HG03045 (cell line): ENCODE data around the gene CCNB1IP1.
"Not testable (repeated sequence)": the region's sequence is repeated elsewhere in the genome, so short reads cannot be mapped to it uniquely, and the experiment has no call there.

ENCODE experiments used
- ATAC-seq: cut with Tn5 transposase; IDR thresholded peaks from one replicate; pipeline ENCODE4 v1.9.1; 2021; ENCODE audit warnings: mild to moderate bottlenecking, moderate library complexity; ENCODE audit not compliant: unreplicated experiment

The CCNB1IP1 gene, protein sequence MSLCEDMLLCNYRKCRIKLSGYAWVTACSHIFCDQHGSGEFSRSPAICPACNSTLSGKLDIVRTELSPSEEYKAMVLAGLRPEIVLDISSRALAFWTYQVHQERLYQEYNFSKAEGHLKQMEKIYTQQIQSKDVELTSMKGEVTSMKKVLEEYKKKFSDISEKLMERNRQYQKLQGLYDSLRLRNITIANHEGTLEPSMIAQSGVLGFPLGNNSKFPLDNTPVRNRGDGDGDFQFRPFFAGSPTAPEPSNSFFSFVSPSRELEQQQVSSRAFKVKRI

DNA sequence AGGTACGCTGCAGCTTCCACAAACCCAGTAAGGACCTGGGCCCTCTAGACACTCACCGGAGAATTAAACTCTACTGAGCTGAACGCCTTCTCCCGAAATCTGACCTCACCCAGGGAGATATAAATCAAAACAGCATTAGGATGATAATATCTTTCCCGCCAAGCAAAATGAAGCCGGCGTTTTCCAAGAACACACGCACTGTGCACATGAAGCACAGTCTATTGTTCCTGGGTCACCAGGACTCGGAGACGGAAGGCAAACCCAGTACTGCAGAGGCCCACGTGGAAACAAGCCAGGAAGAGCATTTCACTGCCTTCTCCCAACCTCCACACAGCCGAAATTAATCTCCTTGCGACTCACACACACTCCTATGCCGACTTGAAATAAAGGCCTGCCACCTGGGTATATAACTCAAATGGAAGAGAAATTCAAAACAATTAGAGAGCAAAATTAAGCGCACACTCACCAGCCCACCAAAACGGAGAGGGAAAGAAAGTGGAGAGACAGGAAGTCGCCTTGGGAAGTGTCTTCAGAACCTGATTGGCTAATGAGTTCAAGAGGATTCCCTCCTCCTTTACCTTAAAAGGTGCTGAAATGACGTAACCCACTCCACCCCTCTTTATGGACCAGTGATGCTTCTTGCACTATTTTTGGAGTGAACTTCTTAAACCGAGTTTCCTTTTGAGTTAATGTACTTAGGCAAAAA, at the start of gene CCNB1IP1:
TSS of gene CCNB1IP1 (minus strand) at position 492 of the 706 bp plus-strand sequence. CDS start 16,756 bp downstream, outside the sequence.
- ATAC-seq, result peak; percentile 98

DNA sequence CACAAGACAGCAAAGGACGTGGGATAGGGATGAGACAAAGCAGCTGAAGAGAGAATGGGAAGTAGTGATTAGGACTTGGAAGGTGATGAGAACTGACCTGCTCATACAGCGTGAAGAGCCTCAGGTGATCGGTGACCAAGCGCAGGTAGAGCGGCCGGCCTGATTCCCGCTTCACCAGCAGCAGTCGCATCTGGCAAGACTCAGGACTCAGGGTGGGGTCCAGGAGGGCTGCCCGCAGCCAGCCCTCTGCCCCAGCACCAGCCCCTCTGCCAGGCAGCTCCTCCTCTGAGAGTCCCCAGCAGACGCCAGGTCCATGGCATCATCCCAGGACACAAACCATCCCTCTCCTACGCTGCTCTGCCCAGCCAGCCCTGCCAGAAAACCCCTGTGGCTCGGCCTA, 49.4 kb upstream of the CCNB1IP1 start:
- no peak for ATAC-seq

DNA sequence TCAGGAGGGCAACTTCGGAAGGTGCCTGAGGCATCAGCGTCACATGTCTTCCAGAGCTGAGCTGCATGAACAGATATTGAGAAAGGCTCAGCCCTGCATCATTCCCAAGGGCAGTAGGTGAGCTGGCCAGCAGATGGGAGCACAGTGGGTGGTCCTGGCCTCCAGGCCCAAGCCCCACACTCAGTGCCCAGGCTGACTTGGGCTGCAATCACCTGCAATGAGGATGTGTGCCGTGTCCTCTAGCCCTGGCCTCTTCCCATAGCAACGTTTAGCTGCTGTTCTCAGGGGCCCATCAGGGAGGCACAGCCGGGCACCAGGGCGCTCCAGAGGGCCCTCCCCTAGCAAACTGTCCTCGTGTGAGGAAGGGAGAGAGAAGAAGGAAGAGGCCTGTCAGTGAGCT, 48.3 kb upstream of the CCNB1IP1 start:
- ATAC-seq, result no peak

DNA sequence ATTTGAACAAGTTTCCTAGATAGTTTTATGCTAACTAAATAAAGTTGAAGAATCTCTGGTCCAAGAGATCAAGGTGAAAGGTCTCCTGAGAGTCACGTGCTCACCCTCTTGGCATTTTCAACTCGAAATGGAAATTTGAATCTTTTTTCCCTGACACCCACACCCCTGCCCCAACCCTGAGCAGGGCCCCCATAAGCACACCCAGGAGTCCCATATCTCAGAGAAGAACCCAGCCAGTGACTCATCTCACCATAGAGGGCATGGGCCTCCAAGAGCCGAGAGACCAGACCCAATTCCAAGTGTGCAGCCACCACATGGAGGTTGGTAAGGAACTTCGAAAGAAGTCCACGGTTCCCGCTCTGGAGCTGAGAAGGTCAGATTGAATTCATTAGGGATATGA, 47.6 kb upstream of the CCNB1IP1 start:
- ATAC-seq, result no peak

DNA sequence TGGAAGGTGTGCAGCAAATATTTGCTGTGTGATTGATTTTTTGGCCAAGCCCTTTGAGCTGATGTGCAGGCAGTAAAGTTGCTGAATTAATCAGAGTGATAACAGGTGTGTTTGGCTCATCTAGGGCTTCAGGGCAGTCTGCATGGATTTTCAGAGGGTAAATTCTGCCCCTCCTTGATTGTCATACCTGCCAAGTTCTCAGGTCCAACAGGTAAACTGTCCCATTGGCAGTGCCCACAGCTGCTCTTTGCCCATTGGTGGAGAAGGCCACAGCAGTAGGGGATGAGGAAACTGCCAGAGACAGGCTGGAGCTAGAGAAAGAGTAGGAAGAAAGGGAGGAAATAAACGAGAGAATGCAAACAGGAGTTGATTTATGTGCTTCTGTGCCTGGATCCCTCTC, 46.7 kb upstream of the CCNB1IP1 start:
- no peak for ATAC-seq

DNA sequence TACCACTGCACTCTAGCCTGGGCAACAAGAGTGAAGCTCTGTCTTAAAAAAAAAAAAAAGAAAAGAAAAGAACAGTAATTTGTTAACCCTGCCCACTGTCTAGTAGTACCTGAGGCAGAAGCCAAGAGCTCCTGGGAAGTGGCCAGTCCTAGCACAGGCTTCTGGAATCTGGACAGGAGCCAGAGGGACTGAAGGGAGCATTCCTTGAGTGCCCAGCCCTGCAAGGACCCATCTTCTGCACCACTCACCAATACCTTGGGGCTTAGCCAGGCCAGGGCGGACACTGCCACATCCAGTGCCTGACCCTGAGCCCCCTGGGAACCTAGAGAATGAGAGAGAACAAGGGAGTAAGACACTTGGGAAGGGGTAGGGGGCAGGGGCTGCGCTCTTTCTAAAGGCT, 44.1 kb upstream of the CCNB1IP1 start:
- no peak for ATAC-seq

DNA sequence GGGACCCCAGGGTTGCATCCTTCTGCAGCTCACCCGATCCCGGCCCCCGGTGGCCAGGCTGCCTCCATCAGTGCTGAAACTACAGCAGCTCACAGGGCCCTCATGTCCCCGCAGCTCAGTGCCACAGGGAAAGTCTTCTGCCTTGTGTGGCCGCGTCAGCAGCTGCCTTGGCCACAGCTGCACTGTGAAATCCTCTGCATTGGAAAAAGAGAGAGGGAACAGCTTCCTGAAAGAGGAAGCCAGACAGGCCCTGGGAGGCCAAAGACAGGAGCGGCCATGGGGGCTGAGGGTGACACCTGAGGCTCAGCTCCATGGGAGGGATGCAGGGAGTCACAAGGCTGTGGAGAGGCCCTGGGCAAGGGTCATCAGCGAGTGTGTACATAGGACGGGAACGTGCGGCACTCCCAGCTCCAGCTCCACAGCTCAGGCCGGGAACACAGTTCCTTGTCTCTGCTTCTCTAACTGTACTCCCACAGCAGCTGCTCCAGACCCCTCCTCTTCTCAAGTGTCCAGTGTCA, 43.1 kb upstream of the CCNB1IP1 start:
- ATAC-seq, result no peak

DNA sequence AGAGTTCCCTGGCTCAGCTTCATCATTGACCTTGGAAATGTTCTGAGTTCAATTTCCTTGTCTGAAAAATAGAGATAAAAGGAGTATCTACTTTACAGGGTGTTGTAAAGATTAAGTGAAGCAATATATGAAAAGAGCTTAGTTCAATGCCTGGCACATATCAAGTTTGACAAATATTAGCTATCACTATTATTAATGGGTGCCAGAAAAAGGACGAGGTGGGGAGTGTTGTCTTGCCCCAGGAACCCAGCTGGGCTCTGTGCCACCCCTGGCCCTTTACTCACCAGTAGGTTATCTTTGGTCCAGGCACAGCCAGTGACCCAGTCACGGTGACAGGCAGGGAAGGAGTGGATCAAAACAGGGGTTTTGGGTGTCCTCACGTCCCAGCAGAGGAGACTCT, 42.4 kb upstream of the CCNB1IP1 start:
- no peak for ATAC-seq

DNA sequence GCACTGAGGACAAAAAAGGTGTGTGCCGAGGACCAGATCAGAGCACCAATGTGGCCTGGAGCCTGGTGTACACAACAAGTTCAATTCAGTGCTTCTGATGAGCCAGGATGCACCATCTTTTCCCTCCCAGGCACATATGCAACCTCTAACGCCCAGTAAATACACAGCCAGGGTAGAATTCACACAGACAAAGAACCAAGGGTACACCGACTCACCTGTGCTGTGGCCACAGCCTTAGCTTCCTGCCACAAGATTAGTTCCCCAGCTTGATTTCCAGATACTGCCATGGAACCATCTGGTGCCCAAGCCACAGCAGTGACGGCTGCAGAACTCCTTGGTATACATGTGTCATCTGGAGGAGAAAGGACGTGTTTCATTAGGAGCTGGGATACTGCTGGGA, 39.7 kb upstream of the CCNB1IP1 start:
- ATAC-seq, result no peak

DNA sequence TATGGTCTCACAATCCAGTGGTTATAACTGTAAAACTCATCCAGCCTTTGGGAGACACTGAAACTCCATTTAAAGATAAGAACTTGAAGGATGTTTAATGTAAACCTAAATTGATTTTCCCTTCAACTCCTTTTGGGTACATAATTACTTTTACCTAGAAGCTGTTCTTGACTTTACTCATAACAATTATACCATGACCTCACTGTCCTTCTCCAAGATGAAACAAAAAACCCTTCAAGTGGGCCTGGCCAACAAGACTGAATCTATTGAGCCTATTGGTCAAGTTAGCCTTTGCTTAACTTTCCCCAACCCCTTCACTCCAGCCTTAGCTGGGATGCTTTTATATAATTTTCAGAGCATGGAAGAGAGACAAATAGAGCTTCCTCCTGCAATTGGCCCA, 32.8 kb upstream of the CCNB1IP1 start:
- ATAC-seq, result no peak

DNA sequence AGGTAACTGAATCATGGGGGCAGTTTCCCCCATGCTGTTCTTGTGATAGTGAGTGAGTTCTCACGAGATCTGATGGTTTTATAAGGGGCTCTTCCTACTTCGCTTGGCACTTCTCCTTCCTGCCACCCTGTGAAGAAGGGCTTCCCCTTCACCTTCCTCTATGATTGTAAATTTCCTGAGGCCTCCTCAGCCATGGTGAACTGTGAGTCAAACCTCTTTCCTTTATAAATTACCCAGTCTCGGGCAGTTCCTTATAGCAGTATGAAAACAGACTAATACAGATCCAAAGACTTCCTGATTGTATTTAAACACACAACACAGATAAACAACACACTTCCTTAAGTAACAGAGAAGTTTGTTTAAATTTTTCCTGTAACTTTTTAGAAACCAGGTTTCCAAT, 25.4 kb upstream of the CCNB1IP1 start:
- not testable (repeated sequence) for ATAC-seq

DNA sequence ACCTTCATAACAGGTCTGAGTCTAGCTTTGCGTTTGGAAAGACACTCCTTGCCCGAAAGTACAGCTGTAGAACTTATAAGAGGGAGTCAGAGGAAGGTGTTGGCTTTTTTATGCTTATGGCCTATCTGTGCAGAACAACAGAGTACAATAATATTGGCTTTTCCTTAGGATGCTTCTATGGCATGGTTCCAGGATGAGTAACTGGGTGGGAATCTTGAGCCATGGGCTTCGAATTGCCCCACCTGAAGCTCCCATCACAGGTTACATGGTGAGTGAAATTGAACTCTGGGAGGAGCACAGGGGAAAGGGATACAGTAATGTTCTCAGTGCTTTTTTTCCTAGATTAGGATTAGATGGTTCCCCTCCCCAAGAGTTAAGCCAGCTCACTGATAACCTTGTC, 23.3 kb upstream of the CCNB1IP1 start:
- no peak for ATAC-seq

DNA sequence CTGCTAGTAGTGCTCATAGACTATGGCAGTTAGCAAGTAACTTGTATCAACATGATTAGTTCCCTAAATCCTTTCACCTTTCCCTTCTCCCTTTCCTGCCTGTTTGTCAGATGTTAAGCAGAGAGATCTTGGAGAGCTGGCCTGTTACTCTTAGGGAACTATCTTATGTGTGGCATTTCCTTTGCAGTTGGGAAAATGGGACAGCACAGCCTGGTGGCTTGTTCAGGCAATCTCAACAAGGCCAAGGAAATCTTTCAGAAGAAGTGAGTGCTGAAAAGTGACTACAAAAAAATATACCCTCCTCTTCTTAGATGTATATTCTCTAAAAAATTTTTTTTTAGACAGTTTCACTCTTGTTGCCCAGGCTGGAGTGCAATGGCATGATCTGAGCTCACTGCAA, 17.8 kb upstream of the CCNB1IP1 start:
- no peak for ATAC-seq

DNA sequence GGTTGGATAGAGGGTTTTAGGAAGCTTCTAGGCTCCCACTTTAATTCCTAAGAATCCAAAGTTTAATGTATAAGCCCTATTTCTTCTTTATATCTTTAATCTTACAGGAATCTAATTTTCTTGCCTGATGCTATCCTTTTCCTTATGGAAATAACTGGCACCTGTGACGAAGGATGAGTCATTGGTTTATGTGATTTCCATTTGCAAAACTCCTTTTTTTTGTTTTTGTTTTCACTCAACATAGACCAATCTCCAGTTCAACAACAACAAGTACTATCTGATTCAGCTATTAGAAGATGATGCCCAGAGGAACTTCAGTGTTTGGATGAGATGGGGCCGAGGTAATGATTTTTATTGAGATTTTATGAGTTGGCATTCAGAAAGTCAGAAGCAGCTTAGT, 17.2 kb upstream of the CCNB1IP1 start:
- ATAC-seq, result no peak

DNA sequence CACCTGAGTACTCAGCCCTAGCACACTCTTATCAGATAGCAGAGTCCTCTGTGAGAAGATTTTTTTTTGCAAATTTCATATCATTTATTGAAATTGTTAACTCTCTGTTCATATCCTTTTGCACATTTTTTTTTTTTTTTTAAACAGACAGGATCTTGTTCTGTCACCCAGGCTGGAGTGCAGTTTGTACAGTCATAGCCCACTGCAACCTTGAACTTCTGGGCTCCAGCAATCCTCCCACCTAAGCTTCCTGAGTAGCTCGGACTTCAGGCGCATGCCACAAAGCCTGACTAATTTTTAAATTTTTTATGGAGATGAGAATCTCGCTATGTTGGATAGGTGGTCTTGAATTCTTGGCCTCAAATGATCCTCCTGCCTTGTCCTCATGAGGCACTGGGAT, 14.7 kb upstream of the CCNB1IP1 start:
- no peak for ATAC-seq

DNA sequence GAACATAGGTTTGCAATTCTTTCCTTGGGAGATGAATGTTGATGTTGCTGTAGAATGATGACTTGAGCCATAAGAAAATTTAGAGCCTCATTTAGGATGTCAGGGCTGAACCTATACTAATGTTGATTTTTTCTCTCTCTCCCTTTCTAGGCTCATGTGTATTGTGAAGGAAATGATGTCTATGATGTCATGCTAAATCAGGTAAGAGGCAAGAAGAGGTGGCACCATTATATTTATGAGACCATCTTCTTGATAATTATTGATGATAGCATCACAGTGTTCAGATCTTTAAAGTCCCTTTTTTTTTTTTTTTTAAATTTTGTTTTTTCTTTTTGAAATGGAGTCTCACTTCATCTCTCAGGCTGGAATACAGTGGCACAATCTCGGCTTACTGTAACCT, 13.6 kb upstream of the CCNB1IP1 start:
- no peak for ATAC-seq

DNA sequence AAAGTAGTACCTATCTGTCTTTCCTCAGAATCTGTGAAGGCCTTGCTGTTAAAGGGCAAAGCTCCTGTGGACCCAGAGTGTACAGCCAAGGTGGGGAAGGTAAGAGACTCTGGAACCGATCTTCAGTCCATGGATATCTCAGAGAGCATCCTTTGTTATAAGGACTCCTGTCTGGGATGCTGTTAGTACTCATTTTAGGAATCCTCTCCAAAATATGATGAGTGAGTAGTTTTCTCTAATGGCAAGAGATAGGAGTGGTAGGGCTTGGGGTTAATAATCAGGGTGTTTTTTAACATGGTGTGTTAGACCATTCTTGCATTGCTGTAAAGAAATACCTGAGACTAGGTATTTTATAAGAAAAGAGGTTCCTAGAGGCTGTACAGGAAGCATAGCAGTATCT, 12.3 kb upstream of the CCNB1IP1 start:
- no peak for ATAC-seq

DNA sequence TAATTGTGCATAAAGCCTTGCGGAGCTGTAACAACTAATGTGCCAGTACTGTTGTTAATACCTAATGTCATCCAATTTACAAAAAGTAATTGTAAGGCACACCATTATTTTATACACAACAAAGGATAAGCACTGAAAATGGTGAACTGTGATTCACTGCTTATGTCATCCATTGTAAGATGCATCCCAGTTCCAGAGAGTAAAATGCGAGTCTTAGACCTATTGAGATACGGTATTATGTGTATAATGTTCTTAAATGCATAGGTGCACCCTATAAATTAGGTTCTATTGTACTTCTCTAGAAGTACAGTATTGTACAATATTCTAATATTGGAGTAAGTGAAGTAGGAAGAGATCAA, 10.8 kb upstream of the CCNB1IP1 start:
- ATAC-seq, result no peak

DNA sequence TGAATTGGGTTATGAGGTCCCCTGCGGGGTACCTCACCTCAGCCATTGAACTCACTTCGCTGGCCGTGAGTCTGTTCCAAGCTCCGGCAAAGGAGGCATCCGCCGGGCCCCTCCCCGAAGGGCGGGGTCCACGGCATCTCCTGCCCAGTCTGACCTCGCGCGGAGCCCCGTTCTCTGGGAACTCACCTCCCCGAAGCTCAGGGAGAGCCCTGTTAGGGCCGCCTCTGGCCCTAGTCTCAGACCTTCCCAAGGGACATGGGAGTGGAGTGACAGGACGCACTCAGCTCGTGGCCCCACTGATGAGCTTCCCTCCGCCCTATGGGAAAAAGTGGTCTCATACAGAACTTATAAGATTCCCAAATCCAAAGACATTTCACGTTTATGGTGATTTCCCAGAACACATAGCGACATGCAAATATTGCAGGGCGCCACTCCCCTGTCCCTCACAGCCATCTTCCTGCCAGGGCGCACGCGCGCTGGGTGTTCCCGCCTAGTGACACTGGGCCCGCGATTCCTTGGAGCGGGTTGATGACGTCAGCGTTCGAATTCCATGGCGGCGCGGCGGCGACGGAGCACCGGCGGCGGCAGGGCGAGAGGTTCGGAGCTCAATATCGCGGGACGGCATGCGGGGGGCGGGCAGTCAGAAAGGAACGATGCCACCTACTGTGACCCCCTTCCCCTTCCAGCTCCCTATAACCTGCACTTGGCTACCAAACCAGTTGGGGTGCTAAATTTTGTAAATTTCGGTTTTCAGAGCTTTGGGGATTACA, 10.2 kb upstream of the CCNB1IP1 start, which contains the start of gene PARP2:
TSS of gene PARP2 (plus strand) at position 544 of the 770 bp plus-strand sequence. CDS start at position 551, 7 bp downstream.
- ATAC-seq, result peak; percentile 93

DNA sequence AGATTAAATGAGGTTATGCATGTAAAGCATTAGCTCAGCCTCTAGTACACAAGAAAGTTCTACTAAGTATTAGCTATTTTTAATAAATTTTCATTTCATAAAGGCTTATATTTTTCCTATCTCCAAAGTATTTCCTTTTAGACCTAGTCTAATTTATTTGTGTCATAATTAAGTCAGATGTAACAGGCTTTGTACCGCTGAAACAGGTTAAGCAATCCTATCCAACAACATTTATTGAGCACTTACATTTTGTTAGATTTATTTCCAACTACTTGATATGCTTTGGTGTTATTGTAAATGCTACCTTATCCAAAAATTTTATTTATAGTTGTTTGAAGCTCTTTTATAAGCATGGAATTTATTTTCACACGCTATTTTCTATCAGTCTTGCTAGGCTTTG, 8.6 kb upstream of the CCNB1IP1 start:
- ATAC-seq, result no peak

DNA sequence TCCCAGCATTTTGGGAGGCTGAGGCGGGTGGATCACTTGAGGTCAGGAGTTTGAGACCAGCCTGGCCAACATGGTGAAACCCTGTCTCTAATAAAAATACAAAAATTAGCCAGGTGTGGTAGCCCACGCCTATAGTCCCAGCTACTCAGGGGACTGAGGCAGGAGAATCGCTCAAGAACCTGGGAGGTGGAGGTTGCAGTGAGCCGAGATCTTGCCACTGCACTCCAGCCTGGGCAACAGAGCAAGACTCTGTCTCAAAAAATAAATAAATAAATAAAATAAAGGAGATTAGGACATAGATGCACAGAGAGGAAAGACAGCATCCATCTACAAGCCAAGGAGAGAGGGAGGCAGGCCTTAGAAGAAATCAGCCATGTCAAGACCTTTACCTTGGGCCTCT, 8.0 kb upstream of the CCNB1IP1 start:
- not testable (repeated sequence) for ATAC-seq

DNA sequence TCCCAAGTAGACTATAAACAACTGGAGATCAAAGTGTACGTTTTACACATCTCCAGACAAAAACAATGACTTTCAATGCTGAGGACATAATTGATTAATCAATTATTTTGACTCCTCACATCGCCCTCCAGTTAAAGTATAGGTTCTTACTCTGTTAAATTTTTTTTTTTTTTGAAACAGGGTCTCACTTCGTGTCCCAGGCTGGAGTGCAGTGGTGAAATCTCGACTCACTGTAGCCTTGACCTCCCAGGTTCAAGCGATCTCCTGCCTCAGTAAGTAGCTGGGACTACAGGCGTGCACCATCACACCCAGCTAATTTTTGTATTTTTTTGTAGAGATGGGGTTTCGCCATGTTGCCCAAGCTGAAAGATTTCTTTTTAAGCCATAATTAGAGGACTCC, 938 bp upstream of the CCNB1IP1 start:
- no peak for ATAC-seq
